Suprapubic skin (tissue), 4 donors: ENCODE measurements around the gene PTPRM. TPM values are rescaled to one million over a fixed set of nuclear protein-coding genes. Genes with fewer than 3 reads are reported as not detected.

Experiments used
- DNase-seq, 2 donors: peaks; one replicate each; pipeline ENCODE4 v3.0.0-alpha.2; 2019; ENCODE audit warnings: low spot score in 2 of 2
- H3K27ac ChIP-seq: fragments of 200-600 bp; sonication (generic); one replicate; pipeline ENCODE4 v1.5.1; 2019
- H3K27me3 ChIP-seq: fragments of 200-600 bp; sonication (generic); one replicate; pipeline ENCODE4 v1.5.1; 2019
- H3K36me3 ChIP-seq: fragments of 200-600 bp; sonication (generic); one replicate; pipeline ENCODE4 v1.5.1; 2019
- H3K4me1 ChIP-seq: fragments of 200-600 bp; sonication (generic); one replicate; pipeline ENCODE4 v1.5.1; 2019
- H3K4me3 ChIP-seq: fragments of 200-600 bp; sonication (generic); one replicate; pipeline ENCODE4 v1.5.1; 2019; ENCODE audit warnings: mild to moderate bottlenecking
- H3K9me3 ChIP-seq: fragments of 200-600 bp; sonication (generic); one replicate; pipeline ENCODE4 v1.5.1; 2019
- CTCF ChIP-seq, 2 donors: fragments of 200-600 bp in 1 of 2; fragments of 450-650 bp in 1 of 2; sonication (generic) in 1 of 2; IDR thresholded peaks; one replicate each; pipeline ENCODE4 v1.5.1; 2016 to 2019; ENCODE audit warnings: antibody characterized with exemption in 2 of 2, mild to moderate bottlenecking in 1 of 2, moderate library complexity in 1 of 2
- EP300 ChIP-seq: sonication (generic); formaldehyde crosslinking; IDR thresholded peaks from one replicate; pipeline ENCODE4 v1.6.1; 2017; ENCODE audit warnings: antibody characterized with exemption
- POLR2A ChIP-seq, 2 donors: fragments of 450-650 bp; IDR thresholded peaks; one replicate each; pipeline ENCODE4 v1.6.1; 2017; ENCODE audit warnings: antibody characterized with exemption in 2 of 2, mild to moderate bottlenecking in 2 of 2, moderate library complexity in 2 of 2
- POLR2AphosphoS5 ChIP-seq, 3 donors: sonication (generic); formaldehyde crosslinking; IDR thresholded peaks; one replicate each; pipeline ENCODE4 v1.6.1; 2017; ENCODE audit warnings: antibody characterized with exemption in 3 of 3
- WGBS: methylation state at CpG from one replicate; pipeline ENCODE4 v1.1.5; 2018; 5-methylcytosine and 5-hydroxymethylcytosine counted together
- total RNA-seq, 4 donors: library from RNA; depleted of rRNA; stranded (reverse); fragments of >200 nt; gene quantifications; one replicate each; pipeline ENCODE4 v1.1.0, GENCODE V29; 2016

PTPRM gene
- total RNA-seq, 4 donors from 2014 or later, result 19.8 to 73.7 (median 40.0) TPM

DNA sequence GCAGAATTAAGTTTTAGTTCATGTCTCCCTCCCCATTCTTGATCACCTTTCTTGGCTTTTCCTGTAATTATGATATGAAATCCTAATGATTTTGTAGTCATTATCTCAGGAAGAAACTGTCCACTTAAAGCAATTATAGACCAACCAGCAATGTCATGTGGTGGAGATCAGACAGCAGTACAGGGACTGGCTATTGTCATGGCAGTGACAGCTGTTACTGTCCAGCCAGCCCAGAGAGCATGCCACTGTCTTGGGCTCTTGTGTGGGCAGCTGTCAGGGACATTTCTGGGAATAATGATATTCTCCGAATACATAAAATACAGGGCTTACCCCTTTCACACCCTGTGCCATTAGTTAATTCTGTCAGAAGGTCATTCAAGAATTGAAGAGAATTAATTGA is 686.8 kb downstream of the PTPRM start:
- H3K4me3 ChIP-seq, result no peak overlapping the region
- no peaks in the 10 kb centered on the region for H3K9me3 ChIP-seq
- peaks cover 3% of the 10 kb centered on the region for H3K36me3 ChIP-seq
- no peak overlapping the region for H3K27ac ChIP-seq
- 95% methylated on average over 1 of the region's 1 CpG for WGBS
- DNase-seq, result no peak
- H3K4me1 ChIP-seq, result no peaks in the 10 kb centered on the region
- TF ChIP-seq POLR2A (IDR thresholded peaks at IDR 0.05) (no peak), EP300 (no peak), POLR2AphosphoS5 (IDR thresholded peaks at IDR 0.05) (no peak), CTCF (IDR thresholded peaks at IDR 0.05) (no peak)
- no peaks in the 10 kb centered on the region for H3K27me3 ChIP-seq

DNA sequence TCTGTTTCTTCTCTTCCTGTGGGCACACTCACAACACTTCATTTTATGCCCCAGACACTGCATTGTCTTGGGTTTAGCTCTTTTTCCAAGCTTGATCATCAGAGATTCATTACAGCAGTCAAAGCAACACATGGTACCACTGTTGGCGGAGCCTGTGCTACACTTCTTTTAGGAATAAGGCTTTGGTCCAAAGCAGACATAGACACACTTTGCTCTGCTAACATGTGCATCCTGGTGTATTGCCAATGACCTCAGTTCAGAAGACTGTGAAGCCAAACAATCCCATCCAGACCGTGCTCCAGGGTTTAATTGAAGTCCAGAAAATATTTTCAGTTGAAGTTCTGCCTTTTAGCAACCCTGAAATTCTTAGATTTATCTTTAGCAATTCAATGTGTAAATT is 687.5 kb downstream of the PTPRM start:
- no peak for TF ChIP-seq POLR2AphosphoS5 (IDR thresholded peaks at IDR 0.05)
- no peak for TF ChIP-seq EP300
- TF ChIP-seq POLR2A (IDR thresholded peaks at IDR 0.05), result no peak
- no peak for TF ChIP-seq CTCF (IDR thresholded peaks at IDR 0.05)
- H3K36me3 ChIP-seq, result peaks cover 3% of the 10 kb centered on the region
- no peak overlapping the region for H3K27ac ChIP-seq
- H3K9me3 ChIP-seq, result no peaks in the 10 kb centered on the region
- no peak for DNase-seq
- H3K4me1 ChIP-seq, result no peaks in the 10 kb centered on the region
- H3K27me3 ChIP-seq, result no peaks in the 10 kb centered on the region
- 65% methylated on average over 2 of the region's 2 CpGs for WGBS
- H3K4me3 ChIP-seq, result no peak overlapping the region

- WGBS, result 89% methylated on average over 5 of the region's 5 CpGs
- no peak overlapping the region for H3K4me3 ChIP-seq
Observed at GRCh38 chr18:8257851-8258434, 690.8 kb downstream of the PTPRM start.

GRCh38 chr18:8260319-8260718 is 693.2 kb downstream of the PTPRM start:
- peaks cover 11% of the 10 kb centered on the region for H3K4me1 ChIP-seq
- DNase-seq, result no peak
- TF ChIP-seq CTCF (IDR thresholded peaks at IDR 0.05), result no peak
- TF ChIP-seq POLR2AphosphoS5 (IDR thresholded peaks at IDR 0.05), result no peak
- no peak for TF ChIP-seq POLR2A (IDR thresholded peaks at IDR 0.05)
- TF ChIP-seq EP300, result no peak
- H3K4me3 ChIP-seq, result no peak overlapping the region
- 40% methylated on average over 1 of the region's 1 CpG for WGBS
- H3K9me3 ChIP-seq, result no peaks in the 10 kb centered on the region
- no peaks in the 10 kb centered on the region for H3K27me3 ChIP-seq
- H3K36me3 ChIP-seq, result no peaks in the 10 kb centered on the region
- no peak overlapping the region for H3K27ac ChIP-seq

More at GRCh38 chr18:8257851-8258434, 690.8 kb downstream of the PTPRM start:
- Histone ChIP-seq H3K36me3 (peaks cover 3% of the 10 kb centered on the region), H3K9me3 (no peaks in the 10 kb centered on the region), H3K27me3 (no peaks in the 10 kb centered on the region), H3K27ac (no peak overlapping the region), H3K4me1 (peaks cover 8% of the 10 kb centered on the region)
- TF ChIP-seq EP300 (no peak), CTCF (IDR thresholded peaks at IDR 0.05) (no peak), POLR2AphosphoS5 (IDR thresholded peaks at IDR 0.05) (no peak), POLR2A (IDR thresholded peaks at IDR 0.05) (no peak)
- DNase-seq, result no peak

DNA sequence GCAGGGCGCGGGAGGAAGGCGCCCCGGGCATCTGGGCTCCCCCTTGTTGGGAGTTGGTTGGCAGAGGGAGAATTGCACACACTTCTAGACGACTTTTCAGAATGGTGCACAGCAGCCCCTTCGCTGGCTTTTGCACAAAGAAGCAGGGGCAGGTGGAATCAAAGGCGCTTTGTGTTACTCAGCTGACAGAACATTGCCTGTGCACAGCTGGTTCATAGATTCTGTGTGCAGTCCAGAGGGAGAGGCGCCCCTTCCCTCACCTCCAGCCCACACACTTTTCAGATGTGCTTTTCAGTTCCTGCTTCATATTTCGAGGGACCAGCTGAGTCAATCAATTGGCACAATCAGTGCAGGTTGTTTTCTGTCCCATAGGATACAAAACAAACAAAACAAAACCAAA is 693.7 kb downstream of the PTPRM start:
- 55% methylated on average over 9 of the region's 9 CpGs for WGBS
- no peak overlapping the region for H3K27ac ChIP-seq
- no peaks in the 10 kb centered on the region for H3K27me3 ChIP-seq
- TF ChIP-seq CTCF (IDR thresholded peaks at IDR 0.05), result no peak
- TF ChIP-seq POLR2A (IDR thresholded peaks at IDR 0.05), result no peak
- no peak for TF ChIP-seq EP300
- TF ChIP-seq POLR2AphosphoS5 (IDR thresholded peaks at IDR 0.05), result no peak
- H3K36me3 ChIP-seq, result no peaks in the 10 kb centered on the region
- no peak overlapping the region for H3K4me3 ChIP-seq
- peaks cover 11% of the 10 kb centered on the region for H3K4me1 ChIP-seq
- no peak for DNase-seq
- H3K9me3 ChIP-seq, result no peaks in the 10 kb centered on the region
